Activated CD4-positive, alpha-beta T cell treated with anti-CD3 and anti-CD28 coated beads, Interleukin-2, amount 50 U/mL, for 48 hours (primary cell): ENCODE measurements around the gene GFOD2.

Experiments used
- DNase-seq, 2 experiments: peaks; one replicate each; pipeline ENCODE4 v3.0.0-alpha.2; 2020

Gene GFOD2

DNA sequence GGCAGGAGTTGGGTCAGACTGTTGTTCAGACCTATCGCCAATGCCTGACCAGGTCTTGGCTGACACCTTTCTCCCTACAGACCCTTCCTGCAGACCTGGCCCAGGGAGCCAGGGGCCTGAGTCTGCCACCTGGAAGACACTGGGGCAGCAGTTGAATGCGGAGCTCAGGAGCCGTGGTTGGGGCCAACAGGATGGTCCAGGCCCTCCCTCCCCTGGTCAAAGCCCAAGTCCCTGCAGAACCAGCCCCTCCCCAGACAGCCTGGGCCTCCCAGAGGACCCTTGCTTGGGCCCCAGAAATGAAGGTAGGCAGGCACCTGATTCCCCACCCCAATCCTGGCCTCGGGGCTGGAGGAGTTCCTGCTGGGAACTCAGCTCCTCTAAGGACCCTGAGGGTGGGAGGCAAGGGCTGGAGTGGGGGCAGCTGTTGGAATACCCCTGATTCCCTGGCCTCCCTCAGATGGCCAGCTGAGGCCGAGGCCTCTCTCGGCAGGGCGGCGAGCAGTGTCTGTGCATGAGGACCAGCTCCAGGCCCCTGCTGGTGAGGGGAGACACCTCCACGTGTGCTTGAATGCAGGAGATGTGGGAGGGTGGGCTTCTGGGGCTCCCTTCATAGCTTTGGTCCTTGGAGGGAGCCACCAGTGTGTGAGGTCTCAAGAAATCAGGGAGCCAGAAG lies 62.6 kb downstream of the GFOD2 start:
- DNase-seq, result no peak

GRCh38 chr16:67655363-67655762 lies 63.8 kb downstream of the GFOD2 start:
- DNase-seq, result no peak

DNA sequence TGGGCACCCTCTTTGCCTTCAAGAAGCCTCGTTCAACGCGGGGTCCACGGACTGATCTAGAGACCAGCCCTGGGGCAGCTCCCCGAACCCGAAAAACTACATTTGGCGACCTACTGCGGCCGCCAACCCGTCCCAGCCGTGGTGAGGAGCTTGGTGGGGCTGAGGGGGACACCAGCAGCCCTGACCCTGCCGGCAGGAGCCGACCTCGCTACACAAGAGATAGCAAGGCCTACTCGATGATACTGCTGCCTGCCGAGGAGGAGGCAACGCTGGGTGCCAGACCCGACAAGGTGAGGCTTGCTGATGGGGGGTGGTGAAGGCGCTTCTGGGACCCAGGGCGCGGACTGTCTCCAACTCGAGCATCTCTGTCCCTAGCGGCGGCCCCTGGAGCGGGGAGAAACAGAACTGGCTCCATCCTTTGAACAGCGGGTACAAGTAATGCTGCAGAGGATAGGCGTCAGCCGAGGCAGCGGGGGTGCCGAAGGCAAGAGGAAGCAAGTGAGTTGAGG lies 64.7 kb downstream of the GFOD2 start:
- no peak for DNase-seq

GRCh38 chr16:67653789-67654402 lies 65.2 kb downstream of the GFOD2 start:
- DNase-seq, result no peak

DNA sequence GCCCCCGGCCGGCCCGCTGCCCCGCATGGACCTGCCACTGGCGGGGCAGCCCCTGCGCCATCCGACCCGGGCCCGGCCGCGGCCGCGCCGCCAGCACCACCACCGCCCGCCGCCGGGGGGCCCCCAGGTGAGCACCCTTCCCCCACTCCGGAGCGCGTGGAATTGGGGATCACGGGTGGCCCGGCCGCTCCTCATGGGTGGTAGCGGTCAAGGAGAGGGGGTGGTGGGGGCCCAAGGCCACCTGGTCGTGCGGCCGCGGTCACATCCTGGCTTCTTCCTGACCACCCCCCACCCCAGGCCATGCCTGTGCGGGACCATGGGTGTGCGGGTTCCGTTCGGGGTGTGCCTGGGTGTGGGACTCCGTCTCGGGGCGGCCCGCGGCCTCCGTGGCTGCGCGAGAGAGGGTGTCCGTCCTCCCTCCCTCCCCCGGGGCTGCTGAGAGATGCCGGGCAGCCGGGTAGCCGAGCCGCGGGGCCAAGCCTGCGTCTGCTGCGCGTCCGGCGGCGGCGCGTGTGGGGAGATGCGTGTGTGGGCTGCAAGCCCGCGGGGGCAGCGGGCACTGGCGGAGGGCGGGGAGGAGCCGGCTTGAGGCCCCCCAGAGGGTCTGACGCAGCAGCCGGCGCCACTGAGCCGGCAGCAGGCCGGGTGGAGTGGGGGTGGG lies 65.9 kb downstream of the GFOD2 start:
- DNase-seq, result no peak

DNA sequence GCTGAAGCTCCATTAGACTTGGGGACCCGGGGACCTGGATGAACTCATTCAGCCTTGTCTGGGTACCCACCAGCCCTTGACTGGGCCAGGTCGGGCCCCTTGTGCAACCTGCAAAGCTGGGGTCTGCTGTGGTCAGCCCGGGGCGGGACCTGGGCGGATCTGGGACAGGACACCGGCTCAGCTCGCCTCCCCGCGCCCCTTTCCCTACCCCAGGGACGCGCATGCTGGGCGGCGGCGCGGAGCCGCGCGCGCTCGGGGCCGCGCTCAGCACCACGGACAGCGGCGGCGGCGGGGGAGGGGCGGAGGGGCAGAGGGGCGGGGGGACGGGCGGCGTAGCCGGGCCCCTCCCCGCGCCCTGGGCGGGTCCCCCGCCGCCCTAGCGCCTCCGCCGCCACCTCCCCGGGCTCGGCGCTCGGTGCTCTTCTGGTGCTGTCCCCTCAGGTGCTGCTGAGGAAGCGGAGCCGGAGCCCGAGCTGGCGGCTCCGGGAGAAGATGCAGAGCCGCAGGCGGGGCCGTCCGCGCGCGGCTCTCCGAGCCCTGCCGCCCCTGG lies 66.5 kb downstream of the GFOD2 start:
- DNase-seq, result no peak

GRCh38 chr16:67651847-67652246 lies 67.3 kb downstream of the GFOD2 start:
- no peak for DNase-seq

DNA sequence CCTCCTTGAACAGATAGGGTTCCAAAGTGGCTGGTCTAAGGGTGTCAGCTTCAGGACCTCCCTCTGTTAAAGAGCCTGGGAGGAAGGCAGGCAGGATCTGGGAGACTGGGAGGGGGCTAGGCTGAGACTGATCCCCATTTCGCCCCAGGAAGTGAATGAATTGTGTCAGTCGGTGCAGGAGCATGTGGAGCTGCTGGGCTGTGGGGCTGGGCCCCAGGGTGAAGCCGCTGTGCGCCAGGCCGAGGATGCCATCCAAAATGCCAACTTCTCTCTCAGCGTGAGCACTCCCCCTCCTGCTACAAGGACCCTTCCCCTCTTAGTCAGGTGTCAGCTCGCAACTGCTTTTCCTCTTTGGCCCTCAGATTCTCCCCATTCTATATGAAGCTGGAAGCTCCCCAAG lies 68.1 kb downstream of the GFOD2 start:
- DNase-seq, result no peak

DNA sequence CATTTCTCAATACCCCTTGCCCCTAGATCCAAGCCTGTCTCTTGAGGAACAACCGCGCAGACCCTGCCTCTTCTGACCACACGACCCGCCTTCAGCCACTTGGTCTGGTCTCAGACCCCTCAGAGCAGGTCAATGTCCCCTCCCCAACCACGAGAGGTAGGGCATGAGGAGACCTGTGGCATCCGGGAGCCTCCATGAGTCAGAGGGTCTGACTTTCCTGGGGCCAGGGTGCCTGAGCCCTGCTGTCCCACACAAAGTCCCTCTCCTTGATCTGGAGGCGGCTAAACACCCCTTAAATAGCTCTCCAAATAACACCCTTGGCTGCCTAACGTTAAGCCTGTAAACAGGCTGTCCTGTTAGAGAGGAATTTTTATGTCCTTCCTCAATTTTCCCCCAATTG lies 69.1 kb downstream of the GFOD2 start:
- no peak for DNase-seq

DNA sequence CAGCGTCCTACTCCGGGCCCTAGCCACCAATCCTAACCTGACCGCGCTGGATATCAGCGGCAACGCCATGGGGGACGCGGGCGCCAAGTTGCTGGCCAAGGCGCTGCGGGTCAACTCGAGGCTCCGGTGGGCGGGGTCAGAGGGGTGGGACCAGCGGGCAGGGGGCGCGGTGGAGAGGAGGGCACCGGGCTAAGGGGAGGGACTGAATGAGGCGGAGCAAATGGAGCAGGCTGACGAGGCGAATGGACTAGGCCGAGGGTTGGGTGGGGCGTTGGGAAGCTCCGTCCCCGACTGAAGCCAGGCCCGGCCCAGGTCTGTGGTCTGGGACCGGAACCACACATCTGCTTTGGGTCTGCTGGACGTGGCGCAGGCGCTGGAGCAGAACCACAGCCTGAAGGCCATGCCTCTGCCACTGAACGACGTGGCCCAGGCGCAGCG lies 69.6 kb downstream of the GFOD2 start:
- DNase-seq, result no peak

DNA sequence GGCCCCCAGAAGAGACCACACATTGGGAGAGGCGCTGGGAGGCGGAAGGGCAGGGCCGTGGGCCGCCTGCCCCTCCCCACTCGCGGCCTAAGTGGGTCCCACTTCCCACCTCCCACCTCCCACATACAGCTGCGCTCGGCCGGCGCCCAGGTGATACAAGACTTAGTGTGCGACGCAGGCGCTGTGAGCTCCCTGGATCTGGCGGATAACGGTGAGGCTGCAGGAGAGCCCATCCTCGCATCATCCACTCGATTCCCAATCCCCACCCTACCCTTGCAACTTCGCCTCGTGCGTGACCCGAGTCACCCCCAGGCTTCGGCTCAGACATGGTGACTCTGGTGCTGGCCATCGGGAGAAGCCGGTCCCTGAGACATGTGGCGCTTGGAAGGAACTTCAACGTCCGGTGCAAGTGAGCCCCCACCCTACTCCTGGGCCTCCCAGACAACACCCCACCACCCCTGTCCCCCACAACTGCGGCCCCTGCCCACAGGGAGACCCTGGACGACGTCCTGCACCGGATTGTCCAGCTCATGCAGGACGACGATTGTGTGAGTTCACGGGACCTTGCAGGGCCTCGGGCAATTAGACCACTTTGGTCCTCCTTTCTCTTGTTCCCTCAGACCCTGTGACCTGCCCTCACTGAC lies 70.2 kb downstream of the GFOD2 start:
- no peak for DNase-seq

- no peak for DNase-seq
Observed at GRCh38 chr16:67648088-67648763, 70.9 kb downstream of the GFOD2 start.

DNA sequence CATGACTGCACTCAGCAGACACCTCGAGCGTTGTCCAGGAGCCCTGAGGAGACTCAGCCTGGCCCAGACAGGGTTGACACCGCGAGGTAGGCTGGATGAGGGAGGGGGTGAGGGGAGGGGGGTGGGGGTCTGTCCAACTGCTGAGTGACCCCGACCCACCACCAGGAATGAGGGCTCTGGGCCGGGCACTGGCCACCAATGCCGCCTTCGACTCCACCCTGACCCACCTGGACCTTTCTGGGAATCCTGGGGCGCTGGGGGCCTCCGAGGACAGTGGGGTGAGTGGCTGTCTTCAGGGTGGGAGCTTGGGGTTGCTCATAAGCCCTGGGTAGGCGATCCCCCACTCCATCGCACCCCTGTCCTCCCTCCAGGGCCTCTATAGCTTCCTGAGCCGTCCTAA lies 71.4 kb downstream of the GFOD2 start:
- no peak for DNase-seq

- DNase-seq, result no peak
Observed at GRCh38 chr16:67647111-67647651, 71.9 kb downstream of the GFOD2 start.

- no peak for DNase-seq
Observed at GRCh38 chr16:67645397-67646121, 73.6 kb downstream of the GFOD2 start.

GRCh38 chr16:67644038-67644437 lies 75.1 kb downstream of the GFOD2 start:
- DNase-seq, result no peak

DNA sequence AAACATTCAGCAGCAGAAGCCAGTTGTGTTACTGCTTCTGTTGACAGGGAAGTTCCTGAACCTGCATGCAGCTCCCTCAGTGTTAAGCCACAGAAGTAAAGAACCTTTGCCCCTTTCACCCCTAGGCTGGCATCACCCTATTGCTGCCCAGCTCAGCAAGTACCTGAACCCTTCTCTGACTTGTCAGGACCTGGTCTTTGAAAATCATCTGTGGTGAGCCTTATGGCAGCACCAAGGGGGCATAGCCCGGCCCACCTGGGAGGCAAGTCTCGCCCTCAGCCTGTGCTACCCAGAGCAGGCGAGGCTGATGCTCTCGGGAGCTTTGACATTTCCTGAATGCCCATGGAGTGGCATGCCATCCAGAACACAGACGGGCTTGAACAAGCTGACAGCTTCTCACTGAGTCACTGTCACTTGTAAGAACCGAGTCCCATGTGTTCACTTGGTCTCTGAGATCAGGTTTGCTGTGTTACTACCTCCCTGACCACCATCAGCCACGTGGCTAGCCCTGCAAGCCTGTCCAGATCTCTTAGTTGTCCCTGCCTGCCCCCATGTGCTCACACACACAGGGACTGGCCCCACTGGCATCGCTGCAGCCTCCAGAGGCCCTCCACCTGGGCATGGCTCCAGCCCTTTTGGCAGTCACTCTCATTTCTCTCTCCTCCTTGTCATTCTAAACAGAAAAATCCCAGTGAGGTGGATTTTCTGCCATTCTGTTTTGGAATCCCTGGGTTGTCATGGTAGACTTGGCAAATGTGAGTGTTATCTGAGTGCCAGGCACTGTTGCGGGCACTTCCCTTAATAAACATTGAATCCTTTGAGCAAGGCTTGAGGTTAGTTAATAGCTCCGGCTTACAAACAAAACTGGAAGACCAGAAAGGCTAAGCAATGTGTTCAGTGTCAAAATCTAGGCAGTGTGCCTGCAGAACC lies 77.1 kb downstream of the GFOD2 start:
- DNase-seq, result no peak

- no peak for DNase-seq
Observed at GRCh38 chr16:67637625-67638024, 81.5 kb downstream of the GFOD2 start.

- DNase-seq, result no peak
Observed at GRCh38 chr16:67636713-67637112, 82.4 kb downstream of the GFOD2 start.

DNA sequence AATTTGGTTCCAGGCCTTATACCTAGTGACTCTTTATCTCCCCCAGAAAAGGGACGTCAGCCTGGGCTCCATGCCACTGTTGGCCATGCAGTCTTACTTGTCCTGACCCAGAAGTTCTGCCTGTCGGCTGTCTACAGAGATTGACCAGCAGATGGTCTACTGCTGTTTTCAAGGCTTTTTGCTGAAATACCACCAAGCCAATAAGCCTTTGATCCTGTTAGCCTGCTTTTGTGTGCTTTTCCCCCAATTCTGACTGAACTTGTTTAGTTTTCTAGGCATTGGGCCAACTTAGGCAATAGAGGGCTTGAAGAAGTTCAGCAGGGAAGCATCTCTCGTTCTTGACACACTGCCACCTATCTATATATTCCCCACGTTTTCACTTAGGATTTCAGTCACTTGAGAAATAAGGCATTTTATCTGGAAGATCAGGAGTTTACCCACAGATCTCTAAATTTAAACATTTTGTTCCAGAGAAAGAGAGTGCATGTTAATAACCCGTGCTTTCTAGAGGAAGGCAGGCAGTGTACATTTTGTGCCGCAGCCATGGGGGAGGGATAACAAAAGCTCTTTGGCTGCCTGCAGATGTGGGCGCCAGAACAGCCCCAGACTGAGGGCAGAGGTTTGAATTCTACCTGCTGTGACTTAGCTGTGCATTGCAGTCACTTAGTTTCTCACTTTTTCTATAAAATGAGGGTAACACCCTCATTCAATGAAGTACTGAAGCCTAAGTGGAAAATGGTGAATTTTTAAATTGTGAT lies 86.5 kb downstream of the GFOD2 start:
- DNase-seq, result no peak
